Right atrium auricular region (tissue), 2 donors: ENCODE results near the gene PTAFR. TPM values are rescaled to one million over a fixed set of nuclear protein-coding genes. Genes with fewer than 3 reads are reported as not detected.

Source experiments
- DNase-seq: peaks from one replicate; pipeline ENCODE4 v3.0.0-alpha.2; 2019; ENCODE audit warnings: low spot score
- H3K27ac ChIP-seq, 2 donors: fragments of 200-600 bp; sonication (generic); 1 replicate in 1 of 2; 2 replicates in 1 of 2; pipeline ENCODE4 v1.5.1; 2016 to 2019
- H3K27me3 ChIP-seq, 2 donors: fragments of 200-600 bp; sonication (generic); one replicate each; pipeline versions ENCODE4 v1.5.1 to v1.6.0; 2017 to 2019
- H3K36me3 ChIP-seq: fragments of 200-600 bp; sonication (generic); one replicate; pipeline ENCODE4 v1.5.1; 2016
- H3K4me1 ChIP-seq, 2 donors: fragments of 200-600 bp; sonication (generic); one replicate each; pipeline versions ENCODE4 v1.5.1 to v1.6.0; 2017 to 2019
- H3K4me3 ChIP-seq, 2 donors: fragments of 200-600 bp; sonication (generic); 1 replicate in 1 of 2; 2 replicates in 1 of 2; pipeline ENCODE4 v1.5.1; 2017 to 2019; ENCODE audit warnings: mild to moderate bottlenecking in 1 of 2, moderate library complexity in 1 of 2
- H3K9me3 ChIP-seq, 2 donors: fragments of 200-600 bp; sonication (generic); one replicate each; pipeline ENCODE4 v1.5.1; 2019
- total RNA-seq, 2 donors: library from RNA; depleted of rRNA; stranded (reverse); fragments of >200 nt; gene quantifications; one replicate each; pipeline ENCODE4 v1.1.0, GENCODE V29; 2016
- TF ChIP-seq, protein P1 (sequence below), 2 donors: fragments of 200-600 bp; sonication (generic); IDR thresholded peaks; one replicate each; pipeline ENCODE4 v1.5.1; 2019; ENCODE audit warnings: antibody characterized with exemption in 2 of 2

Gene PTAFR
- total RNA-seq, 2 donors from 2014 or later: 1.3 to 4.6 TPM

DNA sequence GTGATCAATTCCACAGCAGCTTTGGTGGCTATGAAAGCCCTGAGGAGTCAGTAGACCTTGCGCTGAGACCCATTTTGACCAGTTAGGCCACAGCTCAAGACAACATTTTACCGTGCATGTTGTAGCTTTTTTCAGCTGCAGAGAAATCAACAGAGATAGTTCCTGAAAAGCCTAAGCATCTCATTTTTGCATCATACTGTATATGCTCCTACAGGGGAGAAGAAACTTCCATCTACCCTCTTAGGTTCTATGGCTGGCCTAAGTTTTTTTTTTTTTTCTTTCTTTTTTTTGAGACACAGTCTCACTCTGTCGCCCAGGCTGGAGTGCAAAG is 63.3 kb downstream of the PTAFR start:
- TF ChIP-seq, protein P1, sequence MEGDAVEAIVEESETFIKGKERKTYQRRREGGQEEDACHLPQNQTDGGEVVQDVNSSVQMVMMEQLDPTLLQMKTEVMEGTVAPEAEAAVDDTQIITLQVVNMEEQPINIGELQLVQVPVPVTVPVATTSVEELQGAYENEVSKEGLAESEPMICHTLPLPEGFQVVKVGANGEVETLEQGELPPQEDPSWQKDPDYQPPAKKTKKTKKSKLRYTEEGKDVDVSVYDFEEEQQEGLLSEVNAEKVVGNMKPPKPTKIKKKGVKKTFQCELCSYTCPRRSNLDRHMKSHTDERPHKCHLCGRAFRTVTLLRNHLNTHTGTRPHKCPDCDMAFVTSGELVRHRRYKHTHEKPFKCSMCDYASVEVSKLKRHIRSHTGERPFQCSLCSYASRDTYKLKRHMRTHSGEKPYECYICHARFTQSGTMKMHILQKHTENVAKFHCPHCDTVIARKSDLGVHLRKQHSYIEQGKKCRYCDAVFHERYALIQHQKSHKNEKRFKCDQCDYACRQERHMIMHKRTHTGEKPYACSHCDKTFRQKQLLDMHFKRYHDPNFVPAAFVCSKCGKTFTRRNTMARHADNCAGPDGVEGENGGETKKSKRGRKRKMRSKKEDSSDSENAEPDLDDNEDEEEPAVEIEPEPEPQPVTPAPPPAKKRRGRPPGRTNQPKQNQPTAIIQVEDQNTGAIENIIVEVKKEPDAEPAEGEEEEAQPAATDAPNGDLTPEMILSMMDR (IDR thresholded peaks at IDR 0.05): no peak
- Histone ChIP-seq H3K4me3 (no peak overlapping the region), H3K36me3 (no peaks in the 10 kb centered on the region), H3K27ac (no peak overlapping the region), H3K9me3 (no peaks in the 10 kb centered on the region), H3K27me3 (no peaks in the 10 kb centered on the region), H3K4me1 (no peaks in the 10 kb centered on the region)
- DNase-seq: no peak

DNA sequence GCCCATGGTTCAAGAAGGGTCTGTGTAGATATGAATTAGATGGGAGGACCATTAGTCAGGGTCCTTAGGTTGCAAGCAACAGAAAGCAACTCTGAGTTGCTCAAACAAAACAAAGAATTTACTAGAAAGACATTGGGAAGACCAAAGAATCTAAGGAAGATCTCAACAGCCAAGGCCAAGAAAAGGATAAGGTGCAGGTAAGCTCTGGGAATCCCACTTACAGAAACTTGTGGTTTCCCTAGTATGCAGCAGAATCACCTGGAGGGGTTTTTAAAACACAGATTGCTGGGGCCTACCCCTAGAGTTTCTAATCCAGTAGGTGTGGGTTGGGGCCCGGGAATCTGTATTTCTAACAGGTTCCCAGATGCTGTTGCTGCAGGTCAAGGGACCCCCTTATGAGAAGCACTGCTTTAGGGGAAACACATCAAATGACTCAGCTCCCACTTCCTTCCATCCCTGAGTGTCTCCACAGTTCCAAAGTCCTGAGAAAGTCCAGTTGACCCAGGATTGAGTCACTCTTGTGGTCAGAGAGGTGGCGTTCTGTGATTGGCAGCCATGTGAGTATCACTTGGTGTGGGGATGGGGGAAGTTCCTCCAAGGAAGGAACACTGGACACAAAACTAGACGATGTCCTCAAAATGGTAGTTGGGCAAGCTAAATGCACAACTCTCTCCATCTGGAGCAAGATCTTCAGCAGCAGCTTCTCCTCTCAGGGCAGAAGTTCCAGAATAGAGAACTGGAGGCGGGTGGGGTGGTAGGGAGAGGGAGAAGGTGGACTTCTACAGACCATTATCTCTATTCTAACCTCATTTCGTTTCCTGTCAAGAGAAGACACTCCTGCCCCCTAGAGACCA is 63.9 kb downstream of the PTAFR start:
- Histone ChIP-seq H3K9me3 (no peaks in the 10 kb centered on the region), H3K27ac (no peak overlapping the region), H3K4me1 (no peaks in the 10 kb centered on the region), H3K27me3 (no peaks in the 10 kb centered on the region), H3K36me3 (no peaks in the 10 kb centered on the region), H3K4me3 (no peak overlapping the region)
- peak; percentile 68 for DNase-seq
- TF ChIP-seq, protein P1 (IDR thresholded peaks at IDR 0.05): peak in 1 of 2 donors; percentile 19

DNA sequence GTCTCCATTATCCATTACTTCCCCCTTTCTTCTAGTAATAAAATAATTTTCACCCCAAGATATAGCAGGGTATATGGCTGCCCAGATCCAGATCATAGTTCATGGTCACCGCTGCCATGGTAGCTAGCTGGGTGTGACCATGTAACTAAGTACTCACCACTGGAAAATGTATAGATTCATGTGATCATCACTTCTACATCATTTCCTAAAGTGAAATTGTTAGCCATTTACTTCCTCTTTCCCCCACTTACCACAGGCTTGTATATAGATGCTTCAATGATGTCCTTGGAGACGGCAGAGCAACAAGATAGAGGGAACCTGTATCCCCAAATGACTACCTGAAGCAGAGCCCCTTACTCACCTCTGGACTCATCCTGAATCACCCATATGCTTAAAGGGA is 65.3 kb downstream of the PTAFR start:
- Histone ChIP-seq H3K27me3 (no peaks in the 10 kb centered on the region), H3K36me3 (no peaks in the 10 kb centered on the region), H3K27ac (no peak overlapping the region), H3K4me3 (no peak overlapping the region), H3K9me3 (no peaks in the 10 kb centered on the region), H3K4me1 (no peaks in the 10 kb centered on the region)
- TF ChIP-seq, protein P1 (IDR thresholded peaks at IDR 0.05): no peak
- no peak for DNase-seq

DNA sequence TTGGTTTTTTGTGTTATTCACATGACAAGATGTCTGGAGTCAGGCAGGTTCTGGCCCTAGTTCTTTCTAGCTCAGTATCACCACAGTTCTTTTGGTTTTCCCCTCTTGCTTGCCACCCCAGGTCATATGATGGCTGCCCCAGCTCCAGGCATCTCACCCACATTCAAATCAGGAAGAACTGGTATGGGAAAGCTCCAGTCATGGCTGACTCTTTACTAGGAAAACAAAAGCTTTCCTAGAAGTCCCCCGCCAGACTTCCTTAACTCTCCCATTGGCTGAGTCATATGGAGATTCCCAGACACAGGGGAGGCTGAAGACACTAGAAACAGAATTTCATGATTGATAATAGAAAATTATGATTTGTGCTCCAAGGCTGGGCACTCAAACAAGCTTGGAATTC is 65.9 kb downstream of the PTAFR start:
- Histone ChIP-seq H3K4me1 (no peaks in the 10 kb centered on the region), H3K27ac (no peak overlapping the region)
- TF ChIP-seq, protein P1 (IDR thresholded peaks at IDR 0.05): no peak

DNA sequence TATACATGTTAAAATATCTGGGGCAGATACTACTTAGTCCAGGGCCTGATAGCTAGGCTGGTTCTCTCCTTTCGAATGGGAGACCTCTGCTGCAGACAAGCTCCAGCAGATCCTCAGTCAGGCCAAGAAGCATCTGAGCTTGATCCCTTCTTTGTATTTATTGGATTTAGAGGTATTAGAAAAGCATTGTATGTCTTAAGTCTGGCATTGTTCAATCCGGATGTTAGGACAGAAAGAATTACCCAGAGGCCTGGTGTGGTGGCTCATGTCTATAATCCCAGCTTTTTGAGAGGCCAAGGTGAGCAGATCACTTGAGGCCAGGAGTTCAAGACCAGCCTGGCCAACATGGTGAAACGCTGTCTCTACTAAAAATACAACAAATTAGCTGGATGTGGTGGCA is 66.9 kb downstream of the PTAFR start:
- no peak for DNase-seq
- no peaks in the 10 kb centered on the region for H3K4me1 ChIP-seq
- H3K27ac ChIP-seq: no peak overlapping the region
- TF ChIP-seq, protein P1 (IDR thresholded peaks at IDR 0.05): no peak
- no peaks in the 10 kb centered on the region for H3K27me3 ChIP-seq
- no peak overlapping the region for H3K4me3 ChIP-seq
- no peaks in the 10 kb centered on the region for H3K9me3 ChIP-seq
- no peaks in the 10 kb centered on the region for H3K36me3 ChIP-seq

More for the DNA sequence above, 65.9 kb downstream of the PTAFR start:
- Histone ChIP-seq H3K4me3 (no peak overlapping the region), H3K36me3 (no peaks in the 10 kb centered on the region), H3K27me3 (no peaks in the 10 kb centered on the region), H3K9me3 (no peaks in the 10 kb centered on the region)
- DNase-seq: no peak

DNA sequence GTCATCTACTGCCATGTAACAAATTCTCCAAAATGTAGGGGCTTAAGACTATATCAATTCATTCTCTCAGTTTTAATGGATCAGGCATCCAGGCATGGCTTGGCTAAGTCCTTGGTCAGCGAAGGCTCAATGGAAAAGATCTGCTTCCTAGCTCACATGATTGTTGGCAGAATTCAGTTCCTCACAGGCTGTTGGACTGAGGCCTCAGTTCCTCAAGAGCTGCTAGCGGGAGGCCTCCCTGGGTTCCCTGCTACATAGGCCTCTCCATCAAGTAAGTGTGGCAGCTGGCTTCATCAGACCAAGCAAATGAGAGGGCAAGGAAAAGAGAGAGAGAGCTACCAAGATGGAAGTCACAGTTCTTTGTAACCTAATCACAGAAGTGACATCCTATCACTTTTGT is 68.5 kb downstream of the PTAFR start:
- DNase-seq: no peak
- no peaks in the 10 kb centered on the region for H3K27me3 ChIP-seq
- H3K4me3 ChIP-seq: no peak overlapping the region
- H3K4me1 ChIP-seq: no peaks in the 10 kb centered on the region
- H3K27ac ChIP-seq: no peak overlapping the region
- no peaks in the 10 kb centered on the region for H3K9me3 ChIP-seq
- H3K36me3 ChIP-seq: no peaks in the 10 kb centered on the region
- TF ChIP-seq, protein P1 (IDR thresholded peaks at IDR 0.05): no peak
